ENCODE measurements around the gene TRIM72.

TRIM72 gene

GRCh38 chr16:31253642-31254045, 39.7 kb downstream of the TRIM72 start:
- no peak overlapping the region for H3K4me3 ChIP-seq (ENCODE audit: insufficient read depth, low read length, poor library complexity, severe bottlenecking)
- H3K9ac ChIP-seq (ENCODE audit: low read length) = no peak overlapping the region
- H3K9me2 ChIP-seq (replicated peaks; ENCODE audit: insufficient read depth, low read length) = no peaks in the 10 kb centered on the region
- H3K27ac ChIP-seq (ENCODE audit: low read depth, low read length) = no peak overlapping the region
- no peaks in the 10 kb centered on the region for H3F3A ChIP-seq (ENCODE audit: insufficient read depth)
- no peaks in the 10 kb centered on the region for H3K27me3 ChIP-seq (ENCODE audit: low read length)
- H3K36me3 ChIP-seq (ENCODE audit: low read length) = no peaks in the 10 kb centered on the region
- no peaks in the 10 kb centered on the region for H3K9me3 ChIP-seq (ENCODE audit: insufficient read depth, low read length)
- H2AFZ ChIP-seq (ENCODE audit: low read depth, low read length, severe bottlenecking) = no peak overlapping the region
- H3K79me2 ChIP-seq (ENCODE audit: insufficient read depth, low read length) = no peaks in the 10 kb centered on the region
- no peaks in the 10 kb centered on the region for H4K20me1 ChIP-seq (ENCODE audit: low read depth, low read length)
- H3K4me2 ChIP-seq (ENCODE audit: low read depth, low read length, poor library complexity, severe bottlenecking) = no peak overlapping the region
- TF ChIP-seq EZH2phosphoT487 (conservative IDR thresholded peaks at IDR 0.05; ENCODE audit: low read length) (no peak), CTCF (IDR thresholded peaks at IDR 0.05; ENCODE audit: insufficient read depth, low read length, poor library complexity, severe bottlenecking) (no peak)

- no peaks in the 10 kb centered on the region for H3F3A ChIP-seq (ENCODE audit: insufficient read depth)
- no peak overlapping the region for H3K4me2 ChIP-seq (ENCODE audit: low read depth, low read length, poor library complexity, severe bottlenecking)
- H2AFZ ChIP-seq (ENCODE audit: low read depth, low read length, severe bottlenecking) = no peak overlapping the region
- H3K9me2 ChIP-seq (replicated peaks; ENCODE audit: insufficient read depth, low read length) = no peaks in the 10 kb centered on the region
- no peak overlapping the region for H3K9ac ChIP-seq (ENCODE audit: low read length)
- no peaks in the 10 kb centered on the region for H3K27me3 ChIP-seq (ENCODE audit: low read length)
- no peaks in the 10 kb centered on the region for H3K36me3 ChIP-seq (ENCODE audit: low read length)
- no peak overlapping the region for H3K27ac ChIP-seq (ENCODE audit: low read depth, low read length)
- no peaks in the 10 kb centered on the region for H3K9me3 ChIP-seq (ENCODE audit: insufficient read depth, low read length)
- H3K79me2 ChIP-seq (ENCODE audit: insufficient read depth, low read length) = no peaks in the 10 kb centered on the region
- no peaks in the 10 kb centered on the region for H4K20me1 ChIP-seq (ENCODE audit: low read depth, low read length)
- no peak overlapping the region for H3K4me3 ChIP-seq (ENCODE audit: insufficient read depth, low read length, poor library complexity, severe bottlenecking)
- no peak for TF ChIP-seq CTCF (IDR thresholded peaks at IDR 0.05; ENCODE audit: insufficient read depth, low read length, poor library complexity, severe bottlenecking)
- no peak for TF ChIP-seq EZH2phosphoT487 (conservative IDR thresholded peaks at IDR 0.05; ENCODE audit: low read length)
Observed at GRCh38 chr16:31256466-31256865, 42.5 kb downstream of the TRIM72 start.

- no peaks in the 10 kb centered on the region for H3K9me3 ChIP-seq (ENCODE audit: insufficient read depth, low read length)
- no peaks in the 10 kb centered on the region for H3K27me3 ChIP-seq (ENCODE audit: low read length)
- H2AFZ ChIP-seq (ENCODE audit: low read depth, low read length, severe bottlenecking) = no peak overlapping the region
- H3K9ac ChIP-seq (ENCODE audit: low read length) = no peak overlapping the region
- H3K36me3 ChIP-seq (ENCODE audit: low read length) = no peaks in the 10 kb centered on the region
- TF ChIP-seq EZH2phosphoT487 (conservative IDR thresholded peaks at IDR 0.05; ENCODE audit: low read length) (no peak), CTCF (IDR thresholded peaks at IDR 0.05; ENCODE audit: insufficient read depth, low read length, poor library complexity, severe bottlenecking) (no peak)
- H3K27ac ChIP-seq (ENCODE audit: low read depth, low read length) = no peak overlapping the region
- H4K20me1 ChIP-seq (ENCODE audit: low read depth, low read length) = no peaks in the 10 kb centered on the region
- no peaks in the 10 kb centered on the region for H3K9me2 ChIP-seq (replicated peaks; ENCODE audit: insufficient read depth, low read length)
- no peaks in the 10 kb centered on the region for H3K79me2 ChIP-seq (ENCODE audit: insufficient read depth, low read length)
- H3F3A ChIP-seq (ENCODE audit: insufficient read depth) = no peaks in the 10 kb centered on the region
- H3K4me3 ChIP-seq (ENCODE audit: insufficient read depth, low read length, poor library complexity, severe bottlenecking) = no peak overlapping the region
- H3K4me2 ChIP-seq (ENCODE audit: low read depth, low read length, poor library complexity, severe bottlenecking) = no peak overlapping the region
Observed at GRCh38 chr16:31258366-31258765, 44.4 kb downstream of the TRIM72 start.

Measured in SU-DHL-6 (cell line).